ENCODE results near the gene PLIN4. TPM values are rescaled to one million over a fixed set of nuclear protein-coding genes. Genes with fewer than 3 reads are reported as not detected.

The PLIN4 gene
- total RNA-seq, 2 donors from 2014 or later, result 3.4 to 7.1 TPM

GRCh38 chr19:4510435-4511255 lies 7.6 kb downstream of the PLIN4 start:
- Histone ChIP-seq H3K9me3 (no peaks in the 10 kb centered on the region), H3K36me3 (no peaks in the 10 kb centered on the region), H3K4me1 (ENCODE audit: control insufficient read depth in 1 of 2, low read depth in 2 of 2) (no peaks in the 10 kb centered on the region), H3K27ac (no peak overlapping the region), H3K27me3 (replicated peaks; ENCODE audit: insufficient read depth) (no peaks in the 10 kb centered on the region), H3K4me3 (no peak overlapping the region)
- ATAC-seq (ENCODE audit: insufficient number of reproducible peaks, low FRiP score, low read depth) (no peak), DNase-seq (ENCODE audit: low spot score) (no peak)
- TF ChIP-seq, protein P1, sequence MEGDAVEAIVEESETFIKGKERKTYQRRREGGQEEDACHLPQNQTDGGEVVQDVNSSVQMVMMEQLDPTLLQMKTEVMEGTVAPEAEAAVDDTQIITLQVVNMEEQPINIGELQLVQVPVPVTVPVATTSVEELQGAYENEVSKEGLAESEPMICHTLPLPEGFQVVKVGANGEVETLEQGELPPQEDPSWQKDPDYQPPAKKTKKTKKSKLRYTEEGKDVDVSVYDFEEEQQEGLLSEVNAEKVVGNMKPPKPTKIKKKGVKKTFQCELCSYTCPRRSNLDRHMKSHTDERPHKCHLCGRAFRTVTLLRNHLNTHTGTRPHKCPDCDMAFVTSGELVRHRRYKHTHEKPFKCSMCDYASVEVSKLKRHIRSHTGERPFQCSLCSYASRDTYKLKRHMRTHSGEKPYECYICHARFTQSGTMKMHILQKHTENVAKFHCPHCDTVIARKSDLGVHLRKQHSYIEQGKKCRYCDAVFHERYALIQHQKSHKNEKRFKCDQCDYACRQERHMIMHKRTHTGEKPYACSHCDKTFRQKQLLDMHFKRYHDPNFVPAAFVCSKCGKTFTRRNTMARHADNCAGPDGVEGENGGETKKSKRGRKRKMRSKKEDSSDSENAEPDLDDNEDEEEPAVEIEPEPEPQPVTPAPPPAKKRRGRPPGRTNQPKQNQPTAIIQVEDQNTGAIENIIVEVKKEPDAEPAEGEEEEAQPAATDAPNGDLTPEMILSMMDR (IDR thresholded peaks at IDR 0.05), result no peak

DNA sequence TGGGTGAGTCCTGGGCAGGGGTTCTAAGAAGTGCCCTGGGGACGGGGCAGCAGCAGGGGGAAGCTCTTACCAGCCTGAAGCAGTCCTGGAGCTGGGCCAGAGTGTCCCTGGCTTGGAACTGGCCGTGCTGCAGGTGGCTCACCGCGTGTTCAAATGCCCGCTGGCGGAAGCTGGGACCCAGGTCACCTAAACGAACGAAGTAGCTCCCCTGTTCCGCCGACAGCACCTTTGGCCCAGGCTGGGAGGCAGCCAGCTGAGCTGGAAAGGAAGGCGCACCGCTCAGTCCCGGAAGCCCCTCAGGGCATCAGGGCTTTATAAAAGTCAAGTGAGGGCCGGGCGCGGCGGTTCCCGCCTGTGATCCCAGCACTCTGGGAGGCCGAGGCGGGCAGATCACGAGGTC lies 9.6 kb downstream of the PLIN4 start:
- no peak overlapping the region for H3K4me3 ChIP-seq
- H3K9me3 ChIP-seq, result no peaks in the 10 kb centered on the region
- H3K4me1 ChIP-seq (ENCODE audit: control insufficient read depth in 1 of 2, low read depth in 2 of 2), result no peaks in the 10 kb centered on the region
- H3K27me3 ChIP-seq (replicated peaks; ENCODE audit: insufficient read depth), result no peaks in the 10 kb centered on the region
- DNase-seq (ENCODE audit: low spot score) (no peak), ATAC-seq (ENCODE audit: insufficient number of reproducible peaks, low FRiP score, low read depth) (no peak)
- H3K36me3 ChIP-seq, result no peaks in the 10 kb centered on the region
- TF ChIP-seq, protein P1 (IDR thresholded peaks at IDR 0.05), result no peak
- H3K27ac ChIP-seq, result no peak overlapping the region

GRCh38 chr19:4507804-4508203 lies 10.5 kb downstream of the PLIN4 start:
- Histone ChIP-seq H3K4me3 (no peak overlapping the region), H3K36me3 (no peaks in the 10 kb centered on the region), H3K4me1 (ENCODE audit: control insufficient read depth in 1 of 2, low read depth in 2 of 2) (no peaks in the 10 kb centered on the region), H3K9me3 (no peaks in the 10 kb centered on the region), H3K27ac (no peak overlapping the region), H3K27me3 (replicated peaks; ENCODE audit: insufficient read depth) (no peaks in the 10 kb centered on the region)
- DNase-seq (ENCODE audit: low spot score) (no peak), ATAC-seq (ENCODE audit: insufficient number of reproducible peaks, low FRiP score, low read depth) (no peak)
- TF ChIP-seq, protein P1 (IDR thresholded peaks at IDR 0.05), result no peak

GRCh38 chr19:4507150-4507452 lies 11.2 kb downstream of the PLIN4 start:
- no peak overlapping the region for H3K4me3 ChIP-seq
- no peaks in the 10 kb centered on the region for H3K36me3 ChIP-seq
- TF ChIP-seq, protein P1 (IDR thresholded peaks at IDR 0.05), result no peak
- DNase-seq (ENCODE audit: low spot score), result no peak
- H3K27ac ChIP-seq, result no peak overlapping the region
- H3K27me3 ChIP-seq (replicated peaks; ENCODE audit: insufficient read depth), result no peaks in the 10 kb centered on the region
- H3K4me1 ChIP-seq (ENCODE audit: control insufficient read depth in 1 of 2, low read depth in 2 of 2), result no peaks in the 10 kb centered on the region
- no peak for ATAC-seq (ENCODE audit: insufficient number of reproducible peaks, low FRiP score, low read depth)
- no peaks in the 10 kb centered on the region for H3K9me3 ChIP-seq

DNA sequence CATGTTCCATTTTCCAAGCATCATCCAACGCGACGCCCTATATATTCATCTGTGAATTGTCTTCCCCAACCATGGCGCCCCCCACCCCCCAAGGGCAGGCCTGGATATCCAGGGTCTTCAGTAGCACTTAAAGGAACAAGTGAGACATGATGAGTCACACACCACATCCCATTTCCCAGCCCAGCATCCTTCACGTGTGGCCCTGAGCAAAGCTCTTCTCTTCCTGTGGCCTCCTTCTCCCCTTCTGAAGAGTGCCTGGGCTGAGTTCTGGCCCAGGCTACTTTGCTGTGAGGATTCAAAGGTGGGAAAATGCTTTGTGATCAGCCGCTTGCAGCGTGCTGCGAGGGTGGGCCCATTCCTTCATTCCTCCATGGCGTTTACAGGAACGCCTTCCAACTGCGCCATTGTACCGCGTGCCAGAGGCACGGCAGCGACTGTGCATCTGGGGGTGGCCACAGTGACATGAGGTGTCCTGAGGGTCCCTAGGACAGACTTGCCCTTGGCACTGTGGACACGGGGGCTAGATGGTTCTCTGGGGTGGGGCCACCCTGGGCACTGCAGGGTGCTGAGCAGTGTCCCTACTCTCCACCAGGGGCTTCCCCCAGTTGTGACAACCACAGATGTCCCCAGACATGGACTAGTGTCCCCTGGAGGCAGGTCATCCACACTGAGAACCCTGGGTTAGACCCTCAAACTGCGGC lies 11.7 kb downstream of the PLIN4 start:
- H3K27ac ChIP-seq, result no peak overlapping the region
- ATAC-seq (ENCODE audit: insufficient number of reproducible peaks, low FRiP score, low read depth), result no peak
- no peaks in the 10 kb centered on the region for H3K4me1 ChIP-seq (ENCODE audit: control insufficient read depth in 1 of 2, low read depth in 2 of 2)
- no peak for DNase-seq (ENCODE audit: low spot score)
- TF ChIP-seq, protein P1 (IDR thresholded peaks at IDR 0.05), result no peak
- no peak overlapping the region for H3K4me3 ChIP-seq
- H3K9me3 ChIP-seq, result no peaks in the 10 kb centered on the region
- no peaks in the 10 kb centered on the region for H3K27me3 ChIP-seq (replicated peaks; ENCODE audit: insufficient read depth)
- no peaks in the 10 kb centered on the region for H3K36me3 ChIP-seq

All from thoracic aorta (tissue), 2 donors.